MM.1S (cell line): Measurements from ENCODE around the gene ZNF491.

Experiments used
- DNase-seq: peaks from one replicate; pipeline ENCODE4 v3.0.0-alpha.2; 2015
- H2AFZ ChIP-seq: fragments of 300-600 bp; sonication (generic); 2 replicates; pipeline ENCODE4 v1.6.0; 2016; ENCODE audit warnings: antibody characterized with exemption, low read length
- H3F3A ChIP-seq: fragments of 300-600 bp; sonication (generic); 2 replicates; pipeline ENCODE4 v1.6.1; 2016; ENCODE audit warnings: mild to moderate bottlenecking, antibody characterized with exemption, low read length, moderate library complexity, mixed read lengths; ENCODE audit not compliant: insufficient read depth
- H3K27ac ChIP-seq: fragments of 300-600 bp; sonication (generic); 2 replicates; pipeline ENCODE4 v1.5.1; 2016; ENCODE audit warnings: mild to moderate bottlenecking, low read length
- H3K27me3 ChIP-seq: fragments of 300-600 bp; sonication (generic); replicated peaks from 2 replicates; pipeline ENCODE4 v1.6.0; 2016; ENCODE audit warnings: low read length; ENCODE audit not compliant: insufficient read depth
- H3K36me3 ChIP-seq: fragments of 300-600 bp; sonication (generic); replicated peaks from 2 replicates; pipeline ENCODE4 v1.6.1; 2016; ENCODE audit warnings: mild to moderate bottlenecking, low read length, mixed read lengths; ENCODE audit not compliant: insufficient read depth
- H3K4me1 ChIP-seq: fragments of 300-600 bp; sonication (generic); 2 replicates; pipeline ENCODE4 v1.6.1; 2016; ENCODE audit warnings: low read length, mixed read lengths
- H3K4me2 ChIP-seq: fragments of 300-600 bp; sonication (generic); 2 replicates; pipeline ENCODE4 v1.6.0; 2016; ENCODE audit warnings: low read depth, low read length
- H3K4me3 ChIP-seq: fragments of 300-600 bp; sonication (generic); 2 replicates; pipeline ENCODE4 v1.5.1; 2016; ENCODE audit warnings: low read length, mixed read lengths
- H3K79me2 ChIP-seq: fragments of 300-600 bp; sonication (generic); 2 replicates; pipeline ENCODE4 v1.6.1; 2016; ENCODE audit warnings: mixed run types, low read length, mixed read lengths
- H3K9ac ChIP-seq: fragments of 300-600 bp; sonication (generic); 2 replicates; pipeline ENCODE4 v1.6.1; 2016; ENCODE audit warnings: low read length, mixed read lengths
- H3K9me2 ChIP-seq: fragments of 300-600 bp; sonication (generic); replicated peaks from 2 replicates; pipeline ENCODE4 v1.6.1; 2016; ENCODE audit warnings: mild to moderate bottlenecking, low read length, mixed read lengths; ENCODE audit not compliant: insufficient read depth
- H3K9me3 ChIP-seq: fragments of 300-600 bp; sonication (generic); replicated peaks from 2 replicates; pipeline ENCODE4 v1.6.1; 2016; ENCODE audit warnings: mild to moderate bottlenecking, low read length, mixed read lengths; ENCODE audit not compliant: insufficient read depth
- H4K20me1 ChIP-seq: fragments of 300-600 bp; sonication (generic); 2 replicates; pipeline ENCODE4 v1.6.1; 2016; ENCODE audit warnings: mild to moderate bottlenecking, low read length, moderate library complexity, mixed read lengths; ENCODE audit not compliant: insufficient read depth
- CTCF ChIP-seq: fragments of 300-600 bp; sonication (generic); IDR thresholded peaks from 2 replicates; pipeline ENCODE4 v1.5.1; 2016; ENCODE audit warnings: antibody characterized with exemption, low read length, mixed read lengths
- EZH2 ChIP-seq: fragments of 300-600 bp; sonication (generic); optimal IDR thresholded peaks from 2 replicates; pipeline ENCODE3; 2017; ENCODE audit warnings: low read depth, mild to moderate bottlenecking, antibody characterized with exemption, low read length, mixed read lengths
- EZH2phosphoT487 ChIP-seq: fragments of 300-600 bp; sonication (generic); IDR thresholded peaks from 2 replicates; pipeline ENCODE4 v1.6.1; 2018; ENCODE audit warnings: antibody characterized with exemption, low read length

The ZNF491 gene

DNA sequence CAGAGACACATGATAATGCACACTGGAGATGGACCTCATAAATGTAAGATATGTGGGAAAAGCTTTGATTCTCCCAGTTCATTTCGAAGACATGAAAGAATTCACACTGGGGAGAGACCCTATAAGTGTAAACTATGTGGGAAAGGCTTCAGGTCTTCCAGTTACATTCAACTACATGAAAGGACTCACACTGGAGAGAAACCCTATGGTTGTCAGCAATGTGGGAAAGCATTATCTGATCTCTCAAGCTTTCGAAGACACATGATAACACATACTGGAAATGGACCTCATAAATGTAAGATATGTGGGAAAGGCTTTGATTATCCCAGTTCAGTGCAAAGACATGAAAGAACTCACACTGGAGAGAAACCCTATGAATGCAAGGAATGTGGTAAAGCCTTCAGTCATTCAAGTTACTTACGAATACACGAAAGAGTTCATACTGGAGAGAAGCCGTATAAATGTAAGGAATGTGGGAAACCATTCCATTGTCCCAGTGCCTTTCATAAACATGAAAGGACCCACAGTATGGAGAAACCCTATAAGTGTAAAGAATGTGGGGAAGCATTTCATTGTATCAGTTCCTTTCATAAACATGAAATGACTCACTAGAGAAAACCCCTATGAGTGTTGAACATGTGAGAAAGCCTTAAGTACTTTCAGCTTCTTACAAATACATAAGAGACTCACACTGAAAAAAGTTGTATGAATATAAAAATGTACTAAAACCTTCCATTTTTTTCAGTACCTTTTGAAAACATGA lies 16.8 kb upstream of the ZNF491 start:
- Histone ChIP-seq H3K27me3 (no peaks in the 10 kb centered on the region), H2AFZ (no peak overlapping the region), H3K36me3 (peaks cover 43% of the 10 kb centered on the region), H3F3A (no peaks in the 10 kb centered on the region; the same call in 1 of the 2 replicates), H3K9me2 (no peaks in the 10 kb centered on the region), H3K4me3 (no peak overlapping the region), H3K4me2 (no peak overlapping the region), H3K79me2 (no peaks in the 10 kb centered on the region), H3K9me3 (no peaks in the 10 kb centered on the region), H3K27ac (no peak overlapping the region), H3K9ac (no peak overlapping the region), H4K20me1 (no peaks in the 10 kb centered on the region), H3K4me1 (no peaks in the 10 kb centered on the region)
- TF ChIP-seq EZH2: no peak
- TF ChIP-seq CTCF: no peak
- TF ChIP-seq EZH2phosphoT487: no peak
- no peak for DNase-seq

DNA sequence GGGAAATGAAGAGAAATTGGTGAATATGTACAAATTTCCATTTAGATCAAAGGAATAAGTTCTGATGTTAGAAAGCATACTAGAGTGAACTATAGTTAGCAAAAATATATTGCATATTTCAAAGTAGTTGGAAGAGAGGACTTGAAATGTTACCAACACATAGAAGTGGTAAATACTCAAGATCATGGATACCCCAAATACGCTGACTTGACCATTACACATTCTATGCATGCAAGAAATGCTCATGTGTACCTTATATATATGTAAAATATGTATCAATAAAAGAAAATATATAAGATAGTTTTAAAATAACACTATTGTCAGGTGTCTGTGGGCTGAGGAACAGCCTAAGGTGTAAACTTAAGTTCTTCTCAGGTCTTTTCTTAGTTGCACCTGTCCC lies 14.6 kb upstream of the ZNF491 start:
- H3K79me2 ChIP-seq: no peaks in the 10 kb centered on the region
- H3K9me3 ChIP-seq: no peaks in the 10 kb centered on the region
- H3K4me1 ChIP-seq: no peaks in the 10 kb centered on the region
- H3K27ac ChIP-seq: no peak overlapping the region
- H3K4me2 ChIP-seq: no peak overlapping the region
- no peaks in the 10 kb centered on the region for H3K9me2 ChIP-seq
- H3K27me3 ChIP-seq: no peaks in the 10 kb centered on the region
- no peaks in the 10 kb centered on the region for H4K20me1 ChIP-seq
- no peak overlapping the region for H3K9ac ChIP-seq
- no peak for TF ChIP-seq CTCF
- no peak for TF ChIP-seq EZH2phosphoT487
- no peak for TF ChIP-seq EZH2
- H3K36me3 ChIP-seq: peaks cover 32% of the 10 kb centered on the region
- H3K4me3 ChIP-seq: no peak overlapping the region
- H3F3A ChIP-seq: no peaks in the 10 kb centered on the region; the same call in 1 of the 2 replicates
- no peak overlapping the region for H2AFZ ChIP-seq
- no peak for DNase-seq

DNA sequence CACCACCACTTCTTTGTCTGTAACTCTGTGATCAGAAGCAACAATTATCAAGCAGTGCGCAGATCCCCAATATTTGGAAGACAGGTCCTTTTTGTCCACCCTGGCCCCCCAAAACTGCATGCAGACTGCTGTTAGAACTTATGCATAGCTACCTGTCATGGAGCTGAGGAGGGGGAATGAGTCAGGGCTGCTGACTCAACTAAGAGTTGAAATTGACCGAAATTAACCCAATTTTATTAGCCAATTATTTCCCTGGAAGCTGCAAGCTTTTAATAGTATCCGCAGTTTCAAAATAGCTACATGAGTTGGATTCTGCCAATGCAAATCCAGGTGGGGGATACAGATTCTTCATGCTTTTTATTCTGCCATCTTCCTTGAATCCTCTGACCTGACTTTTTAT lies 14.0 kb upstream of the ZNF491 start:
- H3K9ac ChIP-seq: no peak overlapping the region
- peaks cover 30% of the 10 kb centered on the region for H3K36me3 ChIP-seq
- DNase-seq: no peak
- no peak overlapping the region for H3K4me2 ChIP-seq
- H3K4me1 ChIP-seq: no peaks in the 10 kb centered on the region
- H3K27me3 ChIP-seq: no peaks in the 10 kb centered on the region
- H3K9me2 ChIP-seq: no peaks in the 10 kb centered on the region
- no peak overlapping the region for H2AFZ ChIP-seq
- H4K20me1 ChIP-seq: no peaks in the 10 kb centered on the region
- TF ChIP-seq EZH2 (no peak), EZH2phosphoT487 (no peak), CTCF (no peak)
- H3K79me2 ChIP-seq: no peaks in the 10 kb centered on the region
- H3F3A ChIP-seq: no peaks in the 10 kb centered on the region; the same call in 1 of the 2 replicates
- H3K9me3 ChIP-seq: 0 out of 2 replicates have a peak, but pooled peaks cover 3% of the 10 kb centered on the region
- no peak overlapping the region for H3K27ac ChIP-seq
- H3K4me3 ChIP-seq: no peak overlapping the region
